Glomerular visceral epithelial cell (primary cell): ENCODE measurements around the gene RAET1E.
"Not testable (repeated sequence)": the region's sequence is repeated elsewhere in the genome, so short reads cannot be mapped to it uniquely, and the experiment has no call there.

ENCODE experiments used
- DNase-seq: peaks from one replicate; pipeline ENCODE4 v3.0.0-alpha.2; 2016; ENCODE audit errors: extremely low spot score

The RAET1E gene

GRCh38 chr6:149909701-149910470, 12.0 kb upstream of the RAET1E start:
- DNase-seq, result no peak

- DNase-seq, result not testable (repeated sequence)
Measured at GRCh38 chr6:149908480-149908879, 10.6 kb upstream of the RAET1E start.

GRCh38 chr6:149907317-149907716, 9.4 kb upstream of the RAET1E start:
- DNase-seq, result no peak

- no peak for DNase-seq
Measured at GRCh38 chr6:149906405-149906804, 8.5 kb upstream of the RAET1E start.

GRCh38 chr6:149905911-149906371, 8.0 kb upstream of the RAET1E start:
- no peak for DNase-seq

- DNase-seq, result no peak
Measured at GRCh38 chr6:149905371-149905910, 7.5 kb upstream of the RAET1E start.

- no peak for DNase-seq
Measured at GRCh38 chr6:149904661-149905370, 6.9 kb upstream of the RAET1E start.

GRCh38 chr6:149903938-149904611, 6.2 kb upstream of the RAET1E start:
- no peak for DNase-seq

- no peak for DNase-seq
Measured at GRCh38 chr6:149901444-149902140, 3.7 kb upstream of the RAET1E start.

- no peak for DNase-seq
Measured at GRCh38 chr6:149900620-149901443, 2.9 kb upstream of the RAET1E start.

GRCh38 chr6:149899926-149900619, 2.2 kb upstream of the RAET1E start:
- DNase-seq, result no peak

GRCh38 chr6:149899486-149899885, 1.6 kb upstream of the RAET1E start:
- DNase-seq, result no peak

- no peak for DNase-seq
Measured at GRCh38 chr6:149898966-149899365, 1.1 kb upstream of the RAET1E start.

- peak; percentile 68 for DNase-seq
Measured at GRCh38 chr6:149897015-149897697, 757 bp downstream of the RAET1E start.

GRCh38 chr6:149896491-149896890, 1.4 kb downstream of the RAET1E start:
- no peak for DNase-seq

- peak; percentile 71 for DNase-seq
Measured at GRCh38 chr6:149895833-149896271, 2.1 kb downstream of the RAET1E start.

GRCh38 chr6:149895048-149895590, 2.8 kb downstream of the RAET1E start:
- DNase-seq, result no peak

- DNase-seq, result not testable (repeated sequence)
Measured at GRCh38 chr6:149891864-149892263, 6.0 kb downstream of the RAET1E start.

GRCh38 chr6:149891259-149891658, 6.7 kb downstream of the RAET1E start:
- DNase-seq, result no peak
